IPS-11a (cell line): ENCODE measurements around the gene CCDC78.
"Not testable (repeated sequence)": the region's sequence is repeated elsewhere in the genome, so short reads cannot be mapped to it uniquely, and the experiment has no call there.

Source experiments
- H3K4me3 ChIP-seq: one replicate; pipeline ENCODE4 v1.5.1; 2013; ENCODE audit warnings: low read depth, low read length, control low read depth

Gene CCDC78

DNA sequence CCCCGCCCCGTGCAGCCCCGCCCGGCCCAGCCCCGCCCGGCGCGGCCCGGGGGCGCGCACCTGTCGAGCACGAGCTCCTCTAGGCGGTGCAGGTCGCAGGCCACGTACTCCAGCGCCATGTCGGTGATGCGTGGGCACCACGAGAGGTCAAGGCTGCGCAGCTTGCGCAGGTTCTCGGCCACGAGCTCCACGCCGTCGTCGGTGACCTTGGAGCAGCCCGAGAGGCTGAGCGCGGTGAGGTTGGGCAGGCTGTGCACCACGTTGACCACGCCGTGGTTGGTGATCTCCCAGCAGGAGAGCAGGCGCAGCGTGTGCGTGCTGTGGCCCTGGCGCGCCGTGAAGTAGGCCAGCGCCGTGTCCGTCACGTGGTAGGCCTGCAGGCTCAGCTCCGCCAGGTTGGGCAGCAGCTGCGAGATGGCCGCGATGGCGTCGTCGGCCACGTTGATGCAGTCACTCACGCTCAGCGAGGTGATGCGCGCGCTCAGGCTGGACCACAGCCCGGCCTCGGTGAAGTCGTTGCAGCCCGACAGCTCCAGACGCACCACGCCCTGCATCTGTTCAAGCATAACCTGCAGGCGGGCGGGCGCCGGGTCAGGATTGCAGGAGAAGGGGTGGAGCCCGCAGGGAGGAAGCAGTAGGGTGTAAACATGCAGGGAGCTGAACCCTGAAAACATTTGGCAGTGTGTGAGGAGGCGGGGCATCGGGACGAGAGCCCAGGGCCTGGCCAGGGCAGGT lies 30.7 kb downstream of the CCDC78 start:
- peak overlapping the region; percentile 51 for H3K4me3 ChIP-seq

DNA sequence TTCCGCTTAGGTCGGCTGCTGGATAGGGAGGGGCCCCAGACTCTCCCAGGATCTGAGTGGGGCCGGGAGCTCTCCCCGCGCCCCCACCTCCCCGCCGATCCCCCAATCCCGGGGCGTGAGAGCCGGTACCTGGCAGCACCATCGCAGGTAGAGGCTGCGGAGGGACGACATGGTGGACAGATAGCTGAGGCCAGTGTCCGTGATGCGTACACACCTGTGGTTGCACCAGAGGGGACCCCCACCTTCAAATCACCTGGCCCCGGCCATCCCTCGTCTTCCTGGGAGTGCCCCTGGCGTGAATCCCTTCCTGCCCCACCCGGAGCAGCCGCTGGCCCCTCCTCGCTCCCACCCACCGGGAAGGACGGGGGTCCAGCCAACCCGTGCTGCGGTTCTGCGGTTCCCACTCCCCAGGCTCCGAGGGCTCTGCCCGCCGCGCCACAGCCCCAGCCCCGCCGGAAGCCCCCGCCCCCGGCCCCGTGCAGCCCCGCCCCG lies 31.3 kb downstream of the CCDC78 start:
- H3K4me3 ChIP-seq: peak overlapping the region; percentile 54

GRCh38 chr16:694187-694862 lies 31.9 kb downstream of the CCDC78 start:
- peak overlapping the region; percentile 17 for H3K4me3 ChIP-seq

- H3K4me3 ChIP-seq: peak overlapping the region; percentile 14
These were observed 32.5 kb downstream of the CCDC78 start for GRCh38 chr16:693766-694165.

DNA sequence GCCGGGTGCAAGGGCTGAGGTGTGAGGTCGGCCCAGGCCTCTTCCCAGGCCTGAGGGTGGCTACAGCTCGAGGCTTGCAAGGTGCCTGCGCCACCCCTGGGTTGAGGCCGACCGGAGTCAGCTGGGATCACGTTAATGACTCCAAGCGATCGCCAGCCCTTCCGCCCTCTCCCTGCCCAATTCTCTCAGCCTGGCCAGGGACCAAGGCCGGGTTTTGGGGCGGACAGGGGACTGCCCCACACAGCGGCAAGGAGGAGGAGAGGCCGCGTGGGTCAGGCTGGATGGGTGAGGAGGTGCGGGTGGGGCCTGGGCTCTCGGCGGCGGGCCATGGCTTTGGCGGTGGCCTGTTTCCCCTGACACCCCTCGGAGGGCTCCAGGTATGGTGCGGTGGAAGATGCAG lies 32.9 kb downstream of the CCDC78 start:
- no peak overlapping the region for H3K4me3 ChIP-seq

DNA sequence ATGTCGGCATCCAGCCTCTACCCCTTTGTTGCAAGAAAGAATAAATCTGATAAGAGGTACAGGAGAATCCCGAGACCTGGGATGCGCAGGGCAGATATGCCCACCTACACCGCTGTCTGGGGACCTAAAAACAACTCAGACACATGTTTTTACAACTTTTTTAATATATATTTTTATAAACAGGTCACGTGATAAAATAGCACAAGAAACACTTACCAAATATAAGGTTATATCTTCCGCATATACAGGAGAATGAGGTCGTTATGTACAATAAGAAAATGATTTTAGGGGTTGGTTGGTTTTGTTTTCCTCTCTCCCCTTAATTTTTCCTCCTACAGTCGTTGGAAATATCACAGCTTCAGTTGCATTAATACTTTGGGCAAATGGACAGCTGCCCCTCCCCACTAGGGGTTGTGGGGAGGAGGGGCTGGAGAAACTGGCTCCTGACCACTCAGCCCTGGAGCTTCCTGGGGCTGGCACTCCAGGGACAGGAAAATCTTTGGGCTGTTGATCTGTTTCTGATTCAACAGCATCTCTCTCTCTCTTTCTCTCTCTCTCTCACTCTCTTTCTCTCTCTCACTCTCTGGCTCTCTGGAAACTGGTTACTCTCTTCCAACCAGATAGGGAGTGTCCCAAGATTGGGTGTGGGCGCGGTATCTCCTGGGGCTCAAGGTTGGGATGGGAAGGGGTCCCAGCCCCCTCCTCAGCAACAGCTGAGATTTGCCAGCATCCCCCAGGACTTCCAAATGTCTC lies 33.7 kb downstream of the CCDC78 start:
- no peak overlapping the region for H3K4me3 ChIP-seq

GRCh38 chr16:691242-691641 lies 35.0 kb downstream of the CCDC78 start:
- not testable (repeated sequence) for H3K4me3 ChIP-seq

DNA sequence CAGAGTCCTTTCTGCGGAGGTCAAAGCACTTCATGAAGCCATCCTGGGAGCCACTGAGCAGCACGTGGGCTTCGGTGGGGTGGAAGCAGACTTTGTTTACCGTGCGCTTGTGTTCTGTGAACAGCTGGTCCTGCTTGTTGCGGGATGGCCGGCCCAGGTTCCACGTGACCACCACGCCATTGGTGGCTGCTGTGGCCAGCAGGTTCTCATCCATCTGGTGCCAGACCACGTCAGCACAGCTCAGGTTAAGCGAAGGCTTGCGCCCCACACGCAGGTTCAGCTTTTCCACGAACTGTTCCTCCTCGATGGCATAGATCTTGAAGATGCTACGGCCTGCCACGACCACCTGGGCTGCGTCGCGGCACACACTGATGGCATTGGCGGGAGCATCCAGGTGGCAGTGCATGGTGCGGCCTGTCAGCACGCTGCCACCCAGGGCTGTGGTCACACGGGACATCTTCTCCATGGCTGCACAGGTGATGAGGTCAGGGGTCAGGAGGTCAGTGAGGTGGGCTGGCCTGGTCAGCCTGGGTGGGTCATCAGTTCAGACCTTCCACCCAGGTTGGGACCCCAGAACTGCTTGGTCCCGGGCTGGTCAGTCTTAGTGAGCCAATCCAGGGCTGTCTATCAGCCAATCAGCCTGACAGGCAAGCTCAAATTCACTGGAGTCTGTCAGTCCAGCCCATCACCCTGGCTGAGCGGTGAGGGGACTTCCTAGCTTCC lies 36.9 kb downstream of the CCDC78 start:
- H3K4me3 ChIP-seq: peak overlapping the region; percentile 59

- H3K4me3 ChIP-seq: no peak overlapping the region
These were observed 38.7 kb downstream of the CCDC78 start for GRCh38 chr16:687499-687898.

- H3K4me3 ChIP-seq: no peak overlapping the region
These were observed 39.6 kb downstream of the CCDC78 start for GRCh38 chr16:686459-687260.

- H3K4me3 ChIP-seq: no peak overlapping the region
These were observed 40.3 kb downstream of the CCDC78 start for GRCh38 chr16:685967-686366.

DNA sequence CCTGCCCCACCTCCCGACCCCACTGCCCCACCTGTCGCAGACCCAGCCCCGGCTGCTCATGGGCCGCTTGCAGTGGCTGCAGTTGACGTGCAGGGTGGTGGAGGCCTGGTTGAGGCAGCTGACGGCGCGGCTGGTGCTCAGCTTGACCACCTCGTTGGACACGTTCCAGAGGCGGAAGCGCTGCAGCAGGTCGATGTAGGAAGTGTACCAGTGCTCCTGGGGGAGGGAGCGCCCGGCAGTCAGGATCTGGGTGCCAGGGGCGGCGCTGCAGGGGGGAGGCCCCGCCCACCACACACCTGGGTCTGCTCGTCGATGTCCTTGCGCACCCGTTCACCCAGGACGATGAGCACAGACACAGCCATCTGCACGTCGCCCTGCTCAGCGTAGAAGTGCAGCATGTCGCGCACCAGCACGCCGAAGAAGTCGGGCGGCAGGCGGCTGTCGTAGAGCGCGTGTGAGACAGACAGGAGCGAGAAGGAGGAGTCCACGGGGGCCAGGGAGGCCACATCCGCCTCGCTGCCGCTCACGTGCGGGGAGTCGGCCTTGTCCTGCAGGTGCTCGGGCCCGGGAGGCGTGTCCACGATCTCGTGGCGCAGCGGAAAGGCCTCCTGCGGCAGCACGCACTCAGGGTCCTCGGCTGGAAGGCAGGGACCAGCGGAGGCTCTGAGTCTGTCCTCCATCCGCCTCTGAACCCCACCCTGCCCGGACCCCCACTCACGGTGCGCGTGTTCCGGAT lies 41.1 kb downstream of the CCDC78 start:
- no peak overlapping the region for H3K4me3 ChIP-seq

- H3K4me3 ChIP-seq: peak within 1 kb of the TSS; percentile 81
These were observed 42.0 kb downstream of the CCDC78 start, which contains the start of gene JMJD8 for GRCh38 chr16:684071-684794. Gene JMJD8 (minus strand): TSS chr16:684334. CDS start chr16:684319, 15 bp downstream.

DNA sequence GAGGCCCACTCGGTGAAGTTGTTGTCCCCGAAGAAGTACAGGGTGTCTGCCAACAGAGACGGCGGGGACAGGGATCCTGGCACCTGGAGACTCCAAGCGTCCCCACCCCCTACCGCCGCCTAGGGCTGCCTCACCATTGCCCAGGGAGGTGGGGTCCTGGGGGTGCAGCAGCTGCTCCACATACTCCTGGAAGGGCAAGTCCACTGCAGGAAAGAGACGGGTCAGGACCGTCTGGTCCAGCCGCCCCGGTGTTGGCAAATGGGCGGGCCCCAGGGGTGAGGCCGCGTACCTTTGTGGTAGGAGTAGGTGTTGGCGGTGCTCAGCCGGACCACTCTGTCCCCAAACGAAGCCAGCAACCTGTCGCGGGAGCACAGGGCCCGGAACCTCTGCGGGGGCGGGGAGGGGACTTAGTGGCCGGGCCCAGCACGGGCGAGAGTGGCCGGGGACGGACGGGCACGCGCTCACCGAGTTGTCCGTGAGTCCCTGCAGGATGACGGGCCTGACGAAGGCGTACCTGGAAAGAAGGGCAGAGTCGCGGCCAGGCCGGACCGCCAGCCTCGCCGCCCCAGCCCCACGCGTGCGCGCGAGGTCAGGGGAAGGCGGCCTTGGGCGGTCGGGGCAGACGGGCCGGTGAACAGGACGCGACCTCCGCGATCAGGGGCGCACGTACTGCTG lies 42.7 kb downstream of the CCDC78 start:
- peak overlapping the region; percentile 81 for H3K4me3 ChIP-seq

- no peak overlapping the region for H3K4me3 ChIP-seq
These were observed 43.5 kb downstream of the CCDC78 start for GRCh38 chr16:682493-683395.

DNA sequence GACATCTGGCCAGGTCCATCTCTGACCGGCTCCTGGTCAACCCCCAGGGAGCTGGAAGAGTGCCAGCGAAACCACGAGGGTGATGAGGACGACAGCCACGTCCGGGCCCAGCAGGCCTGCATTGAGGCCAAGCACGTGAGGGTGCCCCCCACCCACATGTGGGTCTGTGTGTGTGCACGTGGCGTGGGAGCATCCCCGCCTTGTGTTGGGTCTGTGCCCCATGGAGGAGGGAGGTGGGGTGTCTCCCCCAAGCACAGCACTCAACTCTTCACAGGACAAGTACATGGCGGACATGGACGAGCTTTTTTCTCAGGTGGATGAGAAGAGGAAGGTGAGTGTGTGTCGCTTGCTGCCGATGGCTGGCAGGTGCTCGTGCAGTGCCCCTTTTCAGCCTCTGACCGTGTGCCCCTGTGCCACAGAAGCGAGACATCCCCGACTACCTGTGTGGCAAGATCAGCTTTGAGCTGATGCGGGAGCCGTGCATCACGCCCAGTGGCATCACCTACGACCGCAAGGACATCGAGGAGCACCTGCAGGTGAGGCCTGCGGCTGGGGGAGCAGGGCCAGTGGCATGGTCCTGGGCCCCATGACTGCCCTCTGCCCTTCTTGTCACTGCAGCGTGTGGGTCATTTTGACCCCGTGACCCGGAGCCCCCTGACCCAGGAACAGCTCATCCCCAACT lies 44.4 kb downstream of the CCDC78 start:
- H3K4me3 ChIP-seq: no peak overlapping the region
